Activated CD8-positive, alpha-beta memory T cell treated with anti-CD3 and anti-CD28 coated beads, Interleukin-2, amount 50 U/mL, for 1 hour (primary cell): Measurements from ENCODE around the gene TAS2R20.
A peak's percentile ranks its signal among the peaks of the same experiment; 100 is the strongest.
"Not testable (repeated sequence)": the region's sequence is repeated elsewhere in the genome, so short reads cannot be mapped to it uniquely, and the experiment has no call there.

Experiments used
- DNase-seq: peaks from one replicate; pipeline ENCODE4 v3.0.0-alpha.2; 2020; ENCODE audit errors: extremely low read depth

Gene TAS2R20, protein sequence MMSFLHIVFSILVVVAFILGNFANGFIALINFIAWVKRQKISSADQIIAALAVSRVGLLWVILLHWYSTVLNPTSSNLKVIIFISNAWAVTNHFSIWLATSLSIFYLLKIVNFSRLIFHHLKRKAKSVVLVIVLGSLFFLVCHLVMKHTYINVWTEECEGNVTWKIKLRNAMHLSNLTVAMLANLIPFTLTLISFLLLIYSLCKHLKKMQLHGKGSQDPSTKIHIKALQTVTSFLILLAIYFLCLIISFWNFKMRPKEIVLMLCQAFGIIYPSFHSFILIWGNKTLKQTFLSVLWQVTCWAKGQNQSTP

DNA sequence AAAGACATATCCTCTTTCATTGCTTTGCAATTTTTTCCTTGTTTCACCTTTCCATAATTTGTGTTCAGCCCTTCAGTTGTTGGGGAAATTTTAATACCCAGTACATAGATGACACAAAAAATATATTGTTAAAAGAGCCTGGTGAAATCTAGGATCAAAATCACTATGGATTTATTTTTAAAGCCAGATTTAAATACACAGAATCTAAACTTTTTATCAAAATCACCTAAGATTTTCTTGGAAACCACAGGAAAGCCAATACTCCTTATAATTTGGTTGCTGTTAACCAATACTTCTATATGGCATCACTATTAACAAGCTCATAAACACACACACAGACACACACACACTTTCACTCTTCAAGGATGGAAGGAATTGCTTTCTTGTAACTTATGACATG lies at the start of gene TAS2R20:
TSS of gene TAS2R20 (minus strand) at position 101 of the 400 bp plus-strand sequence. CDS start 429 bp downstream, outside the sequence.
- no peak for DNase-seq

DNA sequence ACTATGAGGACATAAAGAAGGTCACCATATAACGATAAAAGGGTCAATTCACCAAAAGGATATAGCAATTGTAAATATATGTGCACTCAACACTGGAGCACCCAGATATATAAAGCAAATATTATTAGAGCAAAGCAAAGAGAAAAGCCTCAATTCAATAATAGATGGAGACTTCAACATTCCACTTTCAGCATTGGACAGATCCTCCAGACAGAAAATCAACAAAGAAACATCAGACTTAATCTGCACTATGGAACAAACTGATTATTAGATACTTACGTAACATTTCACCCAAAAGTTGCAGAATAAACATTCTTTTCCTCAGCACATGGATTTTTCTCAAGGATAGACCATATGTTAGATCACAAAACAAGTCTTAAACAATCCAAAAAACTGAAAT lies 43.3 kb upstream of the TAS2R20 start:
- not testable (repeated sequence) for DNase-seq

DNA sequence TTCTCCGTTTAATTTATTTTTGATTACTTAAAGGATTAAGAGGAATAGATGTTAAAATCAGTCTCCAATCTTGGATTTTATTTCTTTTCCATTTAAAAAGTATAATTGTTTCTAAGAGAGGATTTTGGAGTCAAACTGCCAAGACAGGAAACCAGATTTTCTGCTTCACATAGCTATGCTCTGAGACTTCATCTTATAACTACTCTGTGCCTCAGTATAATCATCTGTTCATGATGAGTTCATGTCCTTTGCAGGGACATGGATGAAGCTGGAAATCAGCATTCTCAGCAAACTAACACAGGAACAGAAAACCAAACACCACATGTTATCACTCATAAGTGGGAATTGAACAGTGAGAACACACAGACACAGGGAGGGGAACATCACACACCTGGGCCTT lies 42.1 kb upstream of the TAS2R20 start:
- DNase-seq = no peak

DNA sequence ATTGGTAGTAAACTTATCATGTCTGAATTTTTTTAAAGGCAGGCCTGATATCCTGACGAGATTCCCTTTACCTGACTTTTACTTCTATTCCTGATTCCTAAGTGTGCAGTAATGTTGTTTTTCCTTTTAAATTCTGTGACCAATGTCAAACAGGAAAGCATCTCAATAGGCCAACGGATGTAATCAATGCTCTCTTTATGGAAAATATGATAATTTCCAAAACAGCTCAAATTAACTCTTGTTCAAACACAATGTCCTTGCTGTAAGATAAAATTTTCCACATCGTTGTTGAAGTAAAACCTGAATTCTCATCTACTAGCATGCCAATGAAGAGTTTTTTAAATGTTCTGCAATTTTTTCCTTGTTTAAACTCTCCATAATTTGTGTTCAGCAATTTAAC lies 41.1 kb upstream of the TAS2R20 start:
- DNase-seq = no peak

DNA sequence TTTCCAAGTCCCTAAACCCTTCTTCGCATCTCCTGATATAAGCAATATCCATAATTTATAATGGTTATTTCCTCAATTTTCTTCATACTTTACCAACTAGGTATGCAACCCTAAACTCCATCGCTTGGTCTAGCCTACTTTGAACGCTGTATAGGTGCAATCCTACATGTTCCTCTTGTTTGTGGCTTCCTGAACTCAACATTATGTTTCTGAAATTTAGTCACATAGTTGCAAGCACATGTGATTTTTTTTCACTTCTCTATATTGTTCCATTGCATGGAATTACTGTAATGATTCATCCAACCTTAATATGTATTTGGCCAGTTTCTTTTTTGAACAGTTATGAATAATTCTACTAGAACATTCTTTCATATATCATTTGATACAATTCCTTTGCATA lies 35.9 kb upstream of the TAS2R20 start:
- DNase-seq = not testable (repeated sequence)

DNA sequence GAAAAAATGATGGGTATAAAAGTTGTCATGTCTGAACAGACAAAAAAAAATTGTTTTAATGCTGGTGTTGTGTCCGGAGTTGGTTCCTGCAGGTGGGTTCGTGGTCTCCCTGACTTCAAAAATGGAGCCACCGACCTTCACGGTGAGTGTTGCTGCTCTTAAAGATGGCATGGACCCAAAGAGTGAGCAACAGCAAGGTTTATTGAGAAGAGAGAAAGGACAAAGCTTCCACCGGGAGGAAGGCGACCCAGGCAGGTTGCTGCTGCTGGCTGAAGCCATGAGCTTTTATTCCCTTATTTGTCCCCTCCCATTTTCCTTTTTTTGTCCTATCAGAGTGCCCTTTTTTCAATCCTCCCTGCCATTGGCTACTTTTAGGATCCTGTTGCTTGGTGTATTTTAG lies 33.2 kb upstream of the TAS2R20 start, which contains the start of gene TAS2R31:
TSS of gene TAS2R31 (minus strand) at position 101 of the 400 bp plus-strand sequence. CDS start at position 29, 72 bp downstream.
- no peak for DNase-seq

DNA sequence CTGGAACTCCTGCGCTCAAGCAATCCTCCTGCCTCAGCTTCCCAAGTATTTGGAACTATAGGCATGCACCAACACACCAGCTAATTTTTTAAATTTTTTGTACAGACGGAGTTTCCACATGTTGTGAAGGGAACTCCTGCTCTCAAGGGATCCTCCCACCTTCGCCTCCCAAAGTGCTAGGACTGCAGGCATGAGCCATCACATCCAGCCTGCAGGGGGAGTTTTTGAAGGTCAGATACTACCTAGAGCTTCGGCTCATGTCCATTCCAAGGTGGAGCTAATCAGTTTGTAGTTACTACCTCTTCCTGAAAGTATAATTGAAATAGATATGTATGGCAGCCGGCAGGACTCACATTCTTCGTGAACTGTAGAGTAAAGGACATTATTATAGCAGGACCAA lies 28.0 kb upstream of the TAS2R20 start:
- no peak for DNase-seq

DNA sequence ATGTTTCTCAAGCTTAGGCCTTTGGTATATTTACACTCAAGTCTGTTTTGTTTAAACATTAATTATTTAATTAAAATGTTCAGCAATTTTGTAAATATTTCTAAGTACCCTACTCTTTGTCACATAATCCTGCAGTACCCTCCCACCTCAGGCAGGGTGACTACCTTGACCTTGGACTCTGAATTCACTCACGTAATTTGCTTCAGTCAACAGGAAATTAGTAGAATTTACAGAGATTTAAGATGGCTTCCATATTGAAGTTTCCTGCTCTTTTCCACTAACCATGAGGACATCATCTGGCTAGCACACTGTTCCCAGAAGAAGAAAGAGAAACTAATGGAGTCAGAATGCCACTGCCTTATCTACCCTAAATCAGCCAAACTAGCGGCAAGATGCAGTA lies 25.3 kb upstream of the TAS2R20 start:
- no peak for DNase-seq

DNA sequence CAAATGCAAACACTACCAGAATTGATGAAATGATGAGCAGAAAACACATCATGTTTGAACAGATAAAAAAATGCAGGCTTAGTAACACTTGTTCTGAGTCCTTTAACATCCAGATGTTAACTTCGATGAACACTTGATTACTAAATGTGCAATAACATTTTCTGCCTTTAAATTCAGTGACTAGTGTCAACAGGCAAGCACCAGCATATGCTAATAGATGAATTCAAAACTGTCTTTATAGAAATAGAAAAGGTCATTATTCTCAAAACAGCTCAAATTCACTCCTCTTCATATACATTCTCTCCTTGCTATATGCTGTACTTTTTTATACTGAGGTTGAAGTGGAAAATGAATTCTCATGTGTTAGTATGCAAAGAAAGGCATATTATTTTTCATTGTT lies 24.4 kb upstream of the TAS2R20 start, which contains the start of gene TAS2R19:
TSS of gene TAS2R19 (minus strand) at position 101 of the 400 bp plus-strand sequence. CDS start at position 52, 49 bp downstream.
- no peak for DNase-seq

DNA sequence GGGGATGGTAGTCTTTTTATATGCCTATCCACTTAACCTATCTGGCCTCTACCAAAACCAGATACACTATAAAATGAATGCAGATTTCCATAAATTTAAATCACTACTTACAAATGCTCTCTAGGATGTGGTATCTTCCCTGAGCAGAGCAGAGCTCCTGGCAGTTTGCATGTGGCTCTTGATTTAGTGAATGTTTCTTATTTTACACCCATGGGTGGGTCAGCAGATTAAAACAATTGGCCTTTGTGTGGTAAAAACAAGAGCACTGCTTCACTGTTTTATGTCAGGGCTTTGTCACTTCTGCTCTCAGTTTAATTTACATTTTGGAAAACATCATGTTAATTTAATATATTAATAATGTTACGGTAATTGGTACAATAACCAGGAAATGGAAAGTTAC lies 18.8 kb upstream of the TAS2R20 start:
- DNase-seq = no peak

DNA sequence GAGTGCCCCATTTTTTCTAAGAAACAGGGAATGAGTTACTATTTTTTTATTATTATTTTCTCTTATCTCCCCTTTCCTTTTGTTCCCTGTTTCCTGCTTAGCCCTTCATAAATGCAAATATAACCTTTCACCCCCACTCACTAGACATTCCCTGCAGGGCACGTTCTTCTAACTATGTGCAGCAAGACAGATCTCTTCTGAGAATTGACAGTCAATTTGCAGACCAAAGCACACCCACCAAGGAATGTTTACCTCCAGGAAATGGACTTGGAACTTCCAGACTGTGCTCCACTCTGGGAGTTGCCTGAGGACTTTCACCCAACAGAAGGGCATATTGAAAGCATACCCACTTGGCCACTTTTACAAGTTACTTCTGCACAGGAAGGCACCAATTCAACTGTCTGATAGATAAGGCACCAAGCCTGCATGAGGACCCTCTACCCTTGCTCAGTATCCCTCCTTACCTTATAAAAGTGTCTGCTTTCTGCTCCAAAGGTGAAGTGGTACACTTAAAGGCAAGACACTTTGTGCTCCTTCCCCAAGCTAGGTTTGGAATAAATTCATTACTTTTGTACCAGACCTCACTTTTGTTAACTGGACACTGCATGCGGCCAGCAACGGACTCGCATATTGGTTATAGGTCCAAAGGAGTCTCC lies 17.8 kb upstream of the TAS2R20 start:
- no peak for DNase-seq

DNA sequence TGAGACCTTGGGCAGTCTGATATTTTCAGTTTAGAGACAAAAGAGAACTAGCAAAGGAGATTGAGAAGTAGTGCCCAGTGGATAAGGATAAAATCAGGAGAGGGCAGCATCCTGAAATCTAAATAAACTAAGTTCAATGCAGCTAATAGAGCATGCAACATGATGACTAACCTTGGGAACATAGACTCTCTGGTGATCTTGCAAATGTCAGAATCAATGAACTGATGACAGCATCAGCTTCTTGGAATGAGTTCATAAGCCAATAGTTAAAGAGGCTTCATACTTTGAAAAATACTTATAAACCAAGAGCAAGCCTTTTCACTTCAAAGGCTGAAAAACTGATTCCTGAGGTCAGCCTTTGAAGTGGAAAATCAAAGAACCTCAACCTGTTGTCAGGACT lies 16.1 kb upstream of the TAS2R20 start:
- no peak for DNase-seq

DNA sequence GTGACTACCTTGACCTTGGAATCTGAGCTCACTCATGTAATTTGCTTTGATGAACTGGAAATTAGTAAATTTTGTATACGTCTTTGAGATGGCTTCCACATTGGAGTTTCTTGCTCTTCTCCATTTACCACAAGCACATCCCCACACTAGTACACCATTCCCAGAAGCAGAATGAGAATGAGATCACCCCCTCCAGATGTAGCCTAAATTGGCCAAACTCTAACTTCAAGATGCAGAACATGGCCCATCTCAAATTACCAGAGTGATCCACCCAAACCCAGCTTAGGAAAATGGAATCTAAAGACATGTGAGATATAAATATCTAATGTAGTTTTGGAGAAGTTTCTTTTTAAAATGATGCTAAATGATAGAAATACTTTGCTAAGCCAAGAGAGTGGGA lies 9.5 kb upstream of the TAS2R20 start:
- DNase-seq = no peak

DNA sequence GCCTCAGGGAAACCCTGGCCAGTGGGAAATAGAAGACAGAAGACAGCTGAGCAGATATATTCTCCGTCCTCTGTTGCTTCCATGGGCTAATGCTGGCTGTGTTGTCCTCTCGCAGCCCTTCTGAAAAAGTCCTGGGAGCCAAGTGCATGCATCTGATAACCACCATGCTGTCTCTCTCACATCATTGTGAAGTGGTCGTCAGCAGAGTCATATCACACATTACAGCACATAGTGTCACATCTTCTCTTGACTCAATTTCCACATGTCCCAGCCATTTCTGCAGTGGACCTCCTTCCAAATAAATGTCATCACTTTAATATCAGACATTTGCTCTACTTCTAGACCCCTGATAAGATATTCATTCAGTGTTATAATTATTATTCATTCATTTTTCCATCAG lies 3.8 kb downstream of the TAS2R20 start:
- no peak for DNase-seq

DNA sequence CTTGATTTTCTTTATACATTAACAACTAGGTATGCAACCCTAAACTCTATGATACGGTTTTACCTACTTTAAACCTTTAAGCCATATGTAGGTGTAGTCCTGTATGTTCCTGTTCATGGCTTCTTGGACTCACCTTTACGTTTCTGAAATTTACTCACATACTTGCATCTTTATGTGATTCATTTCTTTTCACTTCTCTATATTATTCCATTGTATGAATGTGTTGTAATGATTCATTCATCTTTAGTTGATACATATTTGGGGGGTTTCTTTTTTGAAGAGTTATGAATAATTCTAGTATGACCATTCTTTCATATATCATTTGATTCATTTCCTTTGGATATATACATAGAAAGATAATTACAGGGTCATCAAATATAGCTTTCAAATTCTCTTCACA lies 9.0 kb downstream of the TAS2R20 start:
- DNase-seq = no peak

DNA sequence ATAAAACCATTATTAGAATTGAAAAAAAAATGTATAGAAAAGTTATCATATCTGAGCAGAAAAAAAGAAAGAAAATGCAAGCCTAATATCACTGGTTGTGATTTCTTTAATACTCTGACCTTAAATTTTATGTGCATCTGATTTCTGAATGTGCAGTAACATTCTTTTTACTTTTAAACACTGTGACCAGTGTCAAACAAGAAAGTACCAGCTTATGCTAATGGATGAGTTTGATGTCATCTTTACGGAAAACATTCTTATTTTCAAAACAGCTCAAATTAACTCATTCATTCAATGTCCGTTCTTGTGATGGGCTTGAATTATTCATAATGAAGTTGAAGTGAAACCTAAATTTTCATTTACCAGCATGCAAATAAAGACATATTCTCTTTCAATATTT lies 11.3 kb downstream of the TAS2R20 start, which contains the start of gene TAS2R50:
TSS of gene TAS2R50 (minus strand) at position 101 of the 400 bp plus-strand sequence. CDS start at position 49, 52 bp downstream.
- no peak for DNase-seq

DNA sequence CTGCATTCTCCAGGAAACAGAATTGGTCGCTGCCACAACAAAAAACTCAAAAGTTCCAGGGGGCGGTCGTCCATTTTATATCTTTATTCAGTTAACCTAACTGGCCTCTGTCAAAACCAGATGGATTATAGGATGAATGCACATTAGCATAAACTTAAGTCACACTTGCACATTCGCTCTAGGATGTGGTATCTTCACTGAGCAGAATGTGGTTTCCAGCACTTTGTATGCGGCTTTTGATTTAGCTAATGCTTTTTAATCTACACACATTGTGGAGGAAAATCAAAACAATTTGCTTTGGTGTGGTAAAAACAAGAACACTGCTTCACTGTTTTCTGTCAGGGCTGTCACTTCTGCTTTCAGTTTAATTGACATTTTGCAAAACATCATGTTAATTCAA lies 15.9 kb downstream of the TAS2R20 start:
- DNase-seq = peak; percentile 0

DNA sequence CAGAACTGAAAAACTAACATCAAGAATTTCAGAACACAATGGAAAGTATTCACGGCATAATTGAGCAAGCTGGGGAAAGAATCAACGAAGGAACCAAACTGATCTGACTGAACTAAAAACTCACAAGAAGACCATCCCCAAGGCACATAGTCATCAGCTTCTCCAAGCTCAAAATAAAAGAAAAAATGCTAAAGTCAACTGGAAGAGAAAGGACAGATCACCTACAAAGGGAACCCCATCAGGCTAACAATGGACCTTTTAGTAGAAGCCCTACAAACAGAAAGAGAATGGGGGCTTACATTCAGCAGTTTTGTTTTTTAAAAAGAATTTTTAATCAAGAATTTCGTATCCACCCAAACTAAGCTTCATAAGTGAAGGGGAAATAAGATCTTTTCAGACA lies 23.1 kb downstream of the TAS2R20 start:
- no peak for DNase-seq

DNA sequence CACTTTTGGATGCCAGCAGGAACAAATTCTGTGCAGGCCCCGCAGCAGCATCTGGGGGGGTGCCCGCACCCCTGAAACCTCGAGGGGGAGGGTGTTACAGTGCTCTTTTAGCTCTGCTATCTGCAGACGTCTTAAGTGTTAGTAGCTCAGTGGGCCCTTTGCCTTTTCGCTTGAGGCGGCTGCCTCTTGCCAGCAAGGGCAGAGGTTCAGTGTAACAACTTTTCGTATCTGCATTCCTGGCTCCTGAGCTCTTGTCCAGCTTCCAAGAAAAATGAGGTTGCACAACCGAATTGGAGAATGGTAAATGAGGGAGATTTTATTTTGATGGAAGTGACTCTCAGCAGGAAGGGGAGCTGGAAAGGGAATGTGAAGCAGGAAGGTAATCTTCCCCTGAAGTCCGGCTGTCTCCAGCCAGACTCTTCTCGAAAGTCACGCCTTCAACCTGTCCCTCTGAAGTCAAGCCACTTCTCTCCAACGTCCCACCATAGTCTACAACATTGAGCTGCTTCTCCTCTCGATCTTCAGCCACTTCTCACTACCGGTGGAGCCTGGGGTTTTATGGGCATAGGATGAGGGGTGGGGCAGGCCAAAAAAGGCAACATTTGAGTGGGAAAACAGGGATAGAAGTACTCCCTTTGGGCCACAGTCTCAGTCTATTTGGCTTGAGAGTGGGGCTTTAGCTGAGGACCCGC lies 29.2 kb downstream of the TAS2R20 start:
- DNase-seq = no peak

DNA sequence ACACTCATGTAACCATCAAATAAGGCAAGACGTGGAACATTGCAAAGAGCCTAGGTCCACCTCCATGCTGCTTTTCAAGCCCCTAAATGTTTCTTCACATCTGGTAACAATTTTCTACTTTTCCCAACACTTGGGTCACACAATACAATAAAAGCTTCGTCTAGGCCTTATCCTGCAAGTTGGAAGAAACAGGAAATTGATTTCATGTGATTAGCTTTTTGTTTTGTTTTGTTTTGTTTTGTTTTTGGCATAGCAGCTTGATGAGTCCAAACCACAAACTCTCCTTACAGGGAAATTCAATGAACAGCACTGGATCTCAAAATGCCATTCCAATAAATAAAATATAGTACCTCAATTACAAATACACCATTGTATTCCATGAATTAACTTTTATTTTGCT lies 30.7 kb downstream of the TAS2R20 start:
- DNase-seq = no peak

DNA sequence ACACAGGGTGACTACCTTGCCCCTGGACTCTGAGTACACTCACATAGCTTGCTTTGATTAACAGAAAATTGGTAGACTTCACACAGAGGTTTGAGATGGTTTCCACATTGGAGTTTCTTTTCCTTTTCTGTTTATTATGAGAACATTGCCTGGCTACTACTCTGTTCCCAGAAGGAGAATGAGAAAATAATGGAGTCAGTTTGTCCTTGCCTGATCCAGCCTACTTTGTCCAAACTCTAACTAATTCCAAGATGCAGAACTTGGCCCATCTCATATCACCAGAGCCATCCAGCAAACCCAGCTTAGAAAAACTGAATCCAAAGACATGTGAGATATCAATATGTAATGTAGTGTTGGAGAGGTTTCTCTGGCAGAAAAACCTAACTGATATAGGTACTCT lies 31.8 kb downstream of the TAS2R20 start:
- DNase-seq = no peak

DNA sequence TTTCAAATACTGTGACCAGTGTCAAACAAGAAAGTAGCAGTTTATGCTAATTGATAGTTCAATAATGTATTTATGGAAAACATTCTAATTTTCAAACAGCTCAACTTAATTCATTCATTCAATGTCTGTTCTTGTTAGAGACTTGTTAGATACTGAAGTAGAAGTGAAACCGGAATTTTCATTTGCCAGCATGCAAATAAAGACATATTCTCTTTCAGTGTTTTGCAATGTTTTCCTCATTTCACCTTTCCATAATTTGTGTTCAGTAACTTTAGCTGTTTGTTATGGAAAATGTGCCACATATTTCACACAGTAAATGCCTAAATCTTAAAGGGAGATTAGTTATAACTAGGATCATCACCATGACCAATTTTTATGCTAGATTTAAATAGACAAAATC lies 32.6 kb downstream of the TAS2R20 start:
- DNase-seq = no peak

DNA sequence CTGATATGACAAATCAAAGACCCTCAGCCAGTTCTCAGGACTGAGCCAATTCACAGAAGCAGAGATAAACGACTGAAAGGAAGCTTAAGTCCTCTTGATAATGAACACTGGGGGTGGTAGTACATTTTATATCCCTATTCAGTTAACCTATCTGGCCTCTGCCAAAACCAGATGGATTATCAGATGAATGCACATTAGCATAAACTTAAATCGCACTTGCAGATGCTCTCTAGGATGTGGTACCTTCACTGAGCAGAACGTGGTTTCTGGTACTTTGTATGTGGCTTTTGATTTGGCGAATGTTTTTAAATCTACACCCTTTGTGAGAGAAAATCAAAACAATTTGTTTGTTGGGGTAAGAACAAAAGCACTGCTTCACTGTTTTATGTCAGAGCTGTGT lies 37.9 kb downstream of the TAS2R20 start:
- DNase-seq = no peak
